Erythroblast (primary cell): ENCODE measurements around the gene TEX36.
"Not testable (repeated sequence)": the region's sequence is repeated elsewhere in the genome, so short reads cannot be mapped to it uniquely, and the experiment has no call there.

Experiments
- DNase-seq, 2 experiments: peaks; one replicate each; lab custom pipeline; 2025; lab: John Stamatoyannopoulos, UW
- GATA1 ChIP-seq: IDR thresholded peaks from 2 replicates; pipeline ENCODE4 v1.6.1; 2011; ENCODE audit warnings: low read depth, mild to moderate bottlenecking, control low read depth, low read length, moderate library complexity
- POLR2A ChIP-seq: IDR thresholded peaks from 2 replicates; pipeline ENCODE4 v1.6.1; 2011; ENCODE audit warnings: mild to moderate bottlenecking, low read length

Gene TEX36

DNA sequence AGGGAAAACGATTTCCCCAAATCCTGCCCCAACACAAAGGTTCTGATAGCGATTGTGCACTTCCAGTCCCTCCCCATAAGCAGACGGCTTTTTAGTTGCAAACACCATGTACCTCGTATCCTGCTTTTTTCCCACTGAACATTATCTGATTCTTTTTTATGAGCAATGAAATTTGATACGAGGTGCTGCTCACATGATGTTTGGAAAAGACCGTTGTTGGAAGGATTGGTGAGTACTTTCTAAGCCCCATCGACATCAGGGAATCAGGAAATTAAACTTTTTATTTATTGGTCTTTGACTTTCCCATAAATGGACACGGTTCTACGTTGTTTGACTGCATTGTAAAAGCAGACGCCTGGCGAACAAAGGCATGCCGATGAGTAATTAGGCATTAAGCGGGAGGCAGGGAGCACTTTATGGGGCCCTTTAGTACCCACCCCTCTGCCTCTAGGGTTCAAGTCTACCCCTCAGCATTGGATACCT is 49.4 kb downstream of the TEX36 start:
- TF ChIP-seq POLR2A (no peak), GATA1 (no peak)
- DNase-seq = no peak

DNA sequence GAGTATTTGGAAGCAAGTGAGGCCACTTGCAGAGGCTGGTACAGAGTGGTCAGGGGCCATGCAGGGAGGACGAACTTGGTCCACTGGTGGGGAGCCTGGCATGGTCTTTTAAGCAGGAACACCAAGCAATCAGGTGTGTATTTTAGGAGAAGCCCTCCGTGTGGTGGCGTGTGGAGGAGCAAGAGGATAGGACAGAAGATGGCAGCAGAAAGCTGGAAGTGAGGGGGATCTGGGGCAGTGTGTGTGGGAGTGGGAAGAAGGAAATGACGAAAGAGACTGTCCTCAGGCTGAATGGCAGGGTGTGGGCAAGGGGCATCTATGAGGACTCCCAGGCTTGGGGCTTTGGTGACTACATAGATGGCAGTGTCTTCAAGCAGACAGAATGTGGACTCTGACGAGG is 51.2 kb downstream of the TEX36 start:
- TF ChIP-seq POLR2A (no peak), GATA1 (no peak)

DNA sequence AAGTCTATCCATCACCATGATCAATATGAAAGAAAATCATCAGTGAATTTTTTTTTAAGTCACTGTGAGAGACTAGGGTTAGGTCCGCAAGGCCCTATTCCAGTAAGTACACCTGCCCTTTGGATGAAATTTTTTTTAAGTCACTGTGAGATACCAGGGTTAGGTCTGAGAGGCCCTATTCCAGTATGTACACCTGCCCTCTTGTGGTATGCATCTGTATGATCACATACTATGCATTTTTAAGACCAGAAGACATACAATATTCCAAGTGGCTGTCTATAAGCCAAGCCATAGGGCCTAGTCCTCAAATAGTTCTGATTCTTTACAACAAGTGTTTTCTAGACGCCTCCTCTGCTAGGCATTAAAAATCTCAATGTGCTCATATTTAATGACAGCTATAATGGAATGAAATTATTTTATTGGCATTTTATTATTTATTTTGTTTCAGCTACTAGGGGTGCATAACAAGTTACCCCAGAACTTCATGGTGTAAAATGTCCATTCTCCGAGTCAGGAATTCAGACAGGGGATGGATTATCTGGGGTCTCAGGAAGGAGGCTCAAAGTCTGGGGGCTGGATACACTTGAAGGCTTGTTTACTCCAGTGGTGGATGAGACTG is 53.1 kb downstream of the TEX36 start:
- DNase-seq = peak; percentile 39 to 45
- TF ChIP-seq POLR2A = no peak
- no peak for TF ChIP-seq GATA1

More for the DNA sequence above, 51.2 kb downstream of the TEX36 start:
- DNase-seq = no peak

DNA sequence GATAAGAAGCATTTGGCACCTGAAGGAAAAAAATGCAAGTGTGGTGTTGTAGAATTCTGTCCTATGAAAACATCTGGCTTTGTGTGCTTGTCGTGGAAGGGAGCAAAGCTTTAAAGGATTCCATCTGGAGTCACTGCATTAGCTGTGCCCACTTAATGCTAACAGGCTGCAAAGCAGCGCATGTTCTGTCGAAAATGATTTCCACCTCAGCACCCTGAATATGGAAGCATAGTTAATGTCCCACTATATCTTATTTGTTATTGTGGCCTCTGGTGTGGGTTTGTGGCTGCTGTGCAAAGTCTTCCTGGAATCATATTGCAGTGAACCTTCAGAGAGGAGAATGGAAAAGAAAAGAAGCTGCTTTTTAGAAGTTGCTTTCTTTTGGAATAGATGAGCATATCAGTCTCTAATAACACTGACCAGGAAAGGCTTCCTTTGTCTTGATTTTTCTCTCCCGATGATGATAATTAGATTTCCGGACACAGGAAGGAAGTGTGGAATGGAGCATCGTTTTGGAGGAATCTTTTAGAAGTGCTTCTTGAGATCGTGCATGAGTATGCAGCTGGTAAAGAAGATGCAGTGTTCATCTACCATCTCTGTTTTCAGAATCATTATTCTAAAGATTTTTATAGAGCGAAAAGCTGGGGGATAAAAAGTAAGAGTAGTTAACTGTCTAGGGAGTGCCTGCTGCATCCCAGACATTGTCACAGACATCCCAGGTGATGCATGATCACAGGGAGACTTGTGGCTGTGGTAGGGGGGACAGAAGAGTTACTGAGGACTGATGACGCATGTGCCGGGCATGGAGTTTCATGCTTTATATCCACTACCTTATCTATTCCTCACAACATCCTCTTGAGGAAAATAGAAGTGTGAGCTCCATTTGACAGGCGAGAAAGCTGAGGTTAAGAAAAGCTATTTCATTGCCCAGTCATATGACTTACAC is 54.6 kb downstream of the TEX36 start:
- no peak for TF ChIP-seq GATA1
- TF ChIP-seq POLR2A = no peak
- DNase-seq = no peak

DNA sequence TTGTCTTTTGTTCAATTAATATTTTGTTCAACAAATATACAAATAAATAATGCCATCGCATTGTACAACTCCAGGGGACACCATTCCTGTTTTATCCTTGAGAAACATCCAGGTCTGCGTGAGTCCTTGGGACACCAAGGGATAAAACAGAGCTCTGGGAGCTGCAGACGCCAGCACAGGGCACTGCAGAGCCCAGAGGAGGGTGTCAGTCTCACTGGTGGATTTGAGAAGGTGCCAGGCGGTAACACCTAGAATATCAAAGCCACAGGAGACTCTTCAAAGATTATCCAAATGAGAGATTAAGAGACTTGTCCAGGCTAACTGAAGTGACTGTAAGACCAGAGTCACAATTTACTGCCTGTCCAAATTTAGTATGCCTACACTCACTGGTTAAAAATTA is 55.3 kb downstream of the TEX36 start:
- TF ChIP-seq POLR2A = no peak
- no peak for TF ChIP-seq GATA1

DNA sequence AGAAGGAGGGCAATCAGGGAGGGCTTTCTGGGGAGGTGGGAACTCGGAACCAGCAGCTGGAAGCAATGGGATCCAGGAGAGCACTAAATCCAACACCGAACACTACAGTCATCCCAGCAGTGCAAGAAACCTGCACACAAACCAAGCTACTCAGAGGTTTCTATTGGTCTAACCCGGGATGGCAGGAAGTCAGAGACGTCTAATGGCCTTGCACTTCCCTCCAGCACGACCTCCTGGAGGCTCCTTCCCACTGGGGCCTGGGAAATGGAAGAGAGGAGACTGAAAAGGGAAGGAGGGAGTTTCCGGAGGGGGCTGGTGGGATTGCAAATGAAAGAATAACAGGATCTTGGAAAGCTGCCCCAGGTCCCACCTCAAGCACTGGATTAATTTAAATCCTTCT is 56.3 kb downstream of the TEX36 start:
- DNase-seq = no peak
- no peak for TF ChIP-seq GATA1
- no peak for TF ChIP-seq POLR2A

More for the DNA sequence above, 55.3 kb downstream of the TEX36 start:
- no peak for DNase-seq

DNA sequence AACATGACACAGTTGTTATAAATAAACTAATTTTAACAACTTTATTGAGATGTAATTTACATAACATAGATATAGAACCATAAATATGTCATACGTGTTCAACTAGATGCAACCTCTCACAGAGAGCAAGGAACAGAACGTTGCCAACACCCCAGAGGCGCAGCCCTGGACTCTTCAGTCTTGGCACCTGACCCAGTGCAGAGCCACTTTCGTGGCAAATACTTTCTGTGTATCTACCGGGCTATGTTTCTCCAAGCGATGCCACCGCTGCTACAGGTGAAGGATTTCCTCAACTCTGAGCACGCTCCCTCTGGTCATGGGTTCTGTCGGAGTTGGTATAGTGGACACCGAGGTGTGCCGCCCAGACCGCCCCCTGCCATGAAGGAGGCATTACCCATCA is 57.4 kb downstream of the TEX36 start:
- no peak for DNase-seq
- TF ChIP-seq GATA1 (no peak), POLR2A (no peak)

DNA sequence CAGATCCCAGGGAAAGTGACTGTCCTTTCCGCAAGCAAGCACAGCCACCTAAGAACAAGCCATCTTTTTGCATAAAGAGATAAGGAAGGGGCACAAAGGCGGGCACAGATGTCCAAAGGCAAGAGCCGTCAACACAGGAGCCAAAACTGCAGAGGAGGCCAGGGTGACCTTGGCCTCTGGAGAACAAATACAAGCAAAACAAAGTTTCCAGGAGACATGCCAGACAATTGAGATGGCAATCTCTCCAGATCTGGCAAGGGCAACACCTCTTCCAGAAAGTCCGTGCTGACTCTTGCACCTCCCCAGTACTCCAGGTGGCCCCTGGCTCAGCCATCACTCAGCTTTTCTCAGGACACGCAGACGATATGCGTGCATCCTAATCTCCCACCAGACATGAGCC is 58.2 kb downstream of the TEX36 start:
- DNase-seq = no peak
- TF ChIP-seq GATA1 (no peak), POLR2A (no peak)

DNA sequence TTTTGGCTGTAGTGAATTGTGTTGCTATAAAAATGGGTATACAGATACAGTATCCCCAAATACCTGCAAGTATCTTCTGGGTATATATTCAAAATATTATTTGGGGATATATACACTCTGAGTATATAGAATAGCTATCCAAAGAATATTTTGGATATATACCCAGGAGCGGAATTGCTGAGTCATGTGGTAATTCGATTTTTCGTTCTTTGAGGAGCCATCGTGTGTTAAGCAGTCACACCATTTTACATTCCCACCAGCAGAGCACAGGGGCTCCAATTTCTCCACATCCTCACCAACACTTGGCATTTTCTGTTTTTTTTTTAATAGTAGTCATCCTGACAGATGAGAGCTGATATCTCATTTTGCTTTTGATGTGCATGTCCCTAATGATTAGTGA is 61.9 kb downstream of the TEX36 start:
- no peak for TF ChIP-seq GATA1
- TF ChIP-seq POLR2A = no peak

DNA sequence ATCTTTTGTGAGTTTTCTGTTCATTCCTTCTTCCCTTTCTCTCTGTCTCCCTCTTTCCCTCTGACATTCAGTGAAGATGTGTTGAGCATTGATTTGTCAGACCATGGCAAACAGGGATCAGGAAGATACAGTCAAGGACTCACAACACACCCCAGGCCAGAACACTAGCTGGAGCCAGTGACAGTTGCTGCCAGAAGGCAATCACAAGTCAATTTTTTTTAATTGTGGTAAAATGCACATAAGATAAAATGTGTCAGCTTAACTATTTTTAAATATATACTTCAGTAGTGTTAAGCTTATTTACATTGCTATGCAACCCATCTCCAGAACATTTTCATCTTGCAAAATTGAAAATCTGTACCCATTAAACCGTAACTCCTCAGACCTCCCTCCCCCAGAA is 62.6 kb downstream of the TEX36 start:
- no peak for DNase-seq
- TF ChIP-seq GATA1 = no peak
- TF ChIP-seq POLR2A = no peak

More for the DNA sequence above, 61.9 kb downstream of the TEX36 start:
- no peak for DNase-seq

DNA sequence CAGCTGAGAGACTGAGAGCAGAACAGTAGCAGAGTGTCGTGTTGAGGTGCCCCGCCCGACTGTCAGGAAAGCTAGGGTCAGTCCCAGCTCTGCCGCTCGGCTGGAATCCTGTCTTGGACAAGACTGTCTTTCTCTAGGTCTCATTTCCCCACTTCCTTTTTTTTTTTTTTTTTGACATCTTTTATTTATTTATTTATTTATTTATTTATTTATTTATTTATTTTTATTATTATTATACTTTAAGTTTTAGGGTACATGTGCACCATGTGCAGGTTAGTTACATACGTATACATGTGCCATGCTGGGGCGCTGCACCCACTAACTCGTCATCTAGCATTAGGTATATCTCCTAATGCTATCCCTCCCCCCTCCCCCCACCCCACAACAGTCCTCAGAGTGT is 69.9 kb downstream of the TEX36 start:
- not testable (repeated sequence) for DNase-seq

DNA sequence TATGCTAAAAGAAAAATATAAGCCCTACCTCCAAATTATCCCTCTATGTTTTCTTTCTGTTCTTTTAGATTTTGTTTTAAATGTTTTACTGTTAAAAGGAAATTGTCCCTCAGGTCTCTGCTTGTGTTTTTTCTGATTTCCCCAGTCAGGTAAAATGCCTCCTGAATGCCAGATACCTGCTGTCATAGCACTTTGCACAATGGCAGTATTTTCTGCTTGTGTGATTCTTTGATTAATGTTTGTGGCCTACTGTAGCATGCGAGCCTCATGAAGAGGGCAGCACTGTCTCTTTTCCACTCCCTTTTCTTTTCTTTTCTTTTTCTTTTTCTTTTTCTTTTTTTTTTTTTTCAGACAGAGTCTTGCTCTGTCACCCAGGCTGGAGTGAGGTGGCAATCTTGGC is 71.2 kb downstream of the TEX36 start:
- no peak for DNase-seq
- no peak for TF ChIP-seq GATA1
- no peak for TF ChIP-seq POLR2A

DNA sequence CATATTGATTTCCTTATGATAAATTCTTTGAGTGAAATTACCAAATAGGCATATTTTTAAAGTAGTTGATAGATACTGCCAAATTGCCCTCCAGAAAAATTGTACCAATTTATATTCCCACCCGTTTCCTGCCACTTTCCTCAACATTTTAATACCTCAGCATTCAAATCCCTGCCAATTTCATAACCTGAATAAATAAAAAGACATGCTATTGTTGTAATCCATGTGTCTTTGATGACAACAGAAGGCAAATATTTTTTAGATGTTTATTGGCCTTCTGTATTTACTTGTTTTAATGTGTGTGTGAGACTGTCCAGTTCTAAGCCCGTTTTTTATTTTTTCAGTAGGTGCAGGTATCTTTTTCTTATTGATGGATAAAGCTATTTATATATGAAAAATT is 71.7 kb downstream of the TEX36 start:
- DNase-seq = no peak
- TF ChIP-seq POLR2A (no peak), GATA1 (no peak)

DNA sequence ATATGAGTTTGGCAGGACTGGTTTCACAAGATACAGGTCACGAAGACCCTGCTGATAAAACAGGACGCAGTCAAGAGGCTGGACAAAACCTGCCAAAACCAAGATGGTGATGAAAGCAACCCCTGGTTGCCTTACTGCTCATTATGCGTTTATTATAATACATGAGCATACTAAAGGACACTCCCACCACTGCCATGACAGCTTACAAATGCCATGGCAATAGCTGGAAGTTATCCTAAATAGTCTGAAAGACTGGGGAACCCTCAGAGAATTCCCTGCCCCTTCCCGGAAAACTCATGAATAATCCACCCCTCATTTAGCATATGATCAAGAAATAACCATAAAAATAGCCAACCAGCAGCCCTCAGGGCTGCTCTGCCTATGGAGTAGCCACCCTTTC is 73.1 kb downstream of the TEX36 start:
- no peak for DNase-seq
- no peak for TF ChIP-seq GATA1
- no peak for TF ChIP-seq POLR2A
